PFSK-1 (cell line): ENCODE results near the gene FGD4.

Source experiments
- FOXP2 ChIP-seq: optimal IDR thresholded peaks from 2 replicates; pipeline ENCODE3; 2011; ENCODE audit warnings: borderline replicate concordance, control low read depth, inconsistent platforms; ENCODE audit not compliant: insufficient read depth; ENCODE audit errors: extremely low read length, extremely low read depth
- POLR2AphosphoS5 ChIP-seq: IDR thresholded peaks from 2 replicates; pipeline ENCODE4 v1.6.1; 2012; ENCODE audit warnings: low read depth, mild to moderate bottlenecking, control low read depth, low read length, moderate library complexity
- SIN3A ChIP-seq: IDR thresholded peaks from 2 replicates; pipeline ENCODE4 v1.6.1; 2012; ENCODE audit warnings: mild to moderate bottlenecking, low read length, moderate library complexity, borderline replicate concordance; ENCODE audit not compliant: insufficient read depth
- TAF1 ChIP-seq: IDR thresholded peaks from 2 replicates; pipeline ENCODE4 v1.6.1; 2012; ENCODE audit warnings: low read length, control low read depth, borderline replicate concordance; ENCODE audit not compliant: insufficient read depth
- TF ChIP-seq, protein P1 (sequence below), 2 experiments: IDR thresholded peaks; 2 replicates each; pipeline versions ENCODE4 v1.6.1 to v1.8.0; 2011 to 2012; ENCODE audit warnings: low read depth in 2 of 2, low read length in 2 of 2, control low read depth in 1 of 2, inconsistent platforms in 1 of 2, mild to moderate bottlenecking in 1 of 2, moderate library complexity in 1 of 2; ENCODE audit not compliant: insufficient read depth in 1 of 2

The FGD4 gene

DNA sequence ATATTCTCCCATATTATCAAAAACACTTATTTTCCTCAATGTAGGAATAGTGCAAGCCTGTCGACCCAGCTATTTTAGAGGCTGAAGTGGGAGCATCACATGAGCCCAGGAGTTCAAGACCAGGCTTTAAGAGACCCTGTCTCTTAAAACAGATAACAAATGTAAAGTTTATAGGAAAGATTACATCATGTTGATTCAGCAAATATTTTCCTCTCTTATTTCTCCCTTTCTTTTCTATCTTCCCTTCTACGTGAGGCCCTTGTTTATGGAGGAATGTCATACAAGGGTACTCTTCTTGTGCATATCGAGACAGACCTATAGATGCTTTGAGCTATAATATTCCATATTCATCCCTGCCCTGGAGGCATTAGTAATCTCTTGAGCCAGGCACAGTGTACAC, 36.5 kb upstream of the FGD4 start:
- TF ChIP-seq, protein P1, sequence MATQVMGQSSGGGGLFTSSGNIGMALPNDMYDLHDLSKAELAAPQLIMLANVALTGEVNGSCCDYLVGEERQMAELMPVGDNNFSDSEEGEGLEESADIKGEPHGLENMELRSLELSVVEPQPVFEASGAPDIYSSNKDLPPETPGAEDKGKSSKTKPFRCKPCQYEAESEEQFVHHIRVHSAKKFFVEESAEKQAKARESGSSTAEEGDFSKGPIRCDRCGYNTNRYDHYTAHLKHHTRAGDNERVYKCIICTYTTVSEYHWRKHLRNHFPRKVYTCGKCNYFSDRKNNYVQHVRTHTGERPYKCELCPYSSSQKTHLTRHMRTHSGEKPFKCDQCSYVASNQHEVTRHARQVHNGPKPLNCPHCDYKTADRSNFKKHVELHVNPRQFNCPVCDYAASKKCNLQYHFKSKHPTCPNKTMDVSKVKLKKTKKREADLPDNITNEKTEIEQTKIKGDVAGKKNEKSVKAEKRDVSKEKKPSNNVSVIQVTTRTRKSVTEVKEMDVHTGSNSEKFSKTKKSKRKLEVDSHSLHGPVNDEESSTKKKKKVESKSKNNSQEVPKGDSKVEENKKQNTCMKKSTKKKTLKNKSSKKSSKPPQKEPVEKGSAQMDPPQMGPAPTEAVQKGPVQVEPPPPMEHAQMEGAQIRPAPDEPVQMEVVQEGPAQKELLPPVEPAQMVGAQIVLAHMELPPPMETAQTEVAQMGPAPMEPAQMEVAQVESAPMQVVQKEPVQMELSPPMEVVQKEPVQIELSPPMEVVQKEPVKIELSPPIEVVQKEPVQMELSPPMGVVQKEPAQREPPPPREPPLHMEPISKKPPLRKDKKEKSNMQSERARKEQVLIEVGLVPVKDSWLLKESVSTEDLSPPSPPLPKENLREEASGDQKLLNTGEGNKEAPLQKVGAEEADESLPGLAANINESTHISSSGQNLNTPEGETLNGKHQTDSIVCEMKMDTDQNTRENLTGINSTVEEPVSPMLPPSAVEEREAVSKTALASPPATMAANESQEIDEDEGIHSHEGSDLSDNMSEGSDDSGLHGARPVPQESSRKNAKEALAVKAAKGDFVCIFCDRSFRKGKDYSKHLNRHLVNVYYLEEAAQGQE (IDR thresholded peaks at IDR 0.05; ENCODE audit: insufficient read depth in 1 of 2, low read depth in 2 of 2, low read length in 2 of 2): no peak
- no peak for TF ChIP-seq POLR2AphosphoS5
- TF ChIP-seq SIN3A: no peak
- no peak for TF ChIP-seq TAF1
- TF ChIP-seq FOXP2: no peak

DNA sequence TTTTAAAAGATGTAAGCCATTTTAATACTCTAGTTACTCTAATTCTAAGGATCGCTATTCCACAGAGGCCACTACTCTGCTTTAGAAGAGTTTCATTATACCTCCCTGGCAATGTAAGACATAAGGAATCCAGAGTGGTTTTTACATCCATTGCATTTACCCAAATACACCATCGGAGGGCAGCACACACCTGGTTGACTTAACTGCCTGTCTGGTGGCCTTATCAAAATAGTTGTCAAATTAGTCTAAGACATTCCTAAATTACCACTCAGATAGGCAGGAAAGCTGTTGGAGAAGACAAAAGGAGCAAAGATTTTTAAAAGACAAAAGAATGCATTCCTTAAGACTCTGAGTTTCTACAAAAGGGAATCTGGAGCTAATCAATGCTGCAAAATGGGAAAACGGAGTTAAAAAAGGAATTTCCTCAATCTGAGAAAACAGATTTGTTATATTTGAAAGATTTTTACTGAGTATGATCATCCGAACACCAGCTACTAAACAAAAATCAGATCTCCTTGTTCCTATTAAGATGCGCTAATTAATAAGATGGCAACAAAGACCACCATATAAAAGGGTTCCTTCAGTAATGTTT, 33.8 kb upstream of the FGD4 start:
- TF ChIP-seq, protein P1 (IDR thresholded peaks at IDR 0.05; ENCODE audit: insufficient read depth in 1 of 2, low read depth in 2 of 2, low read length in 2 of 2): no peak

DNA sequence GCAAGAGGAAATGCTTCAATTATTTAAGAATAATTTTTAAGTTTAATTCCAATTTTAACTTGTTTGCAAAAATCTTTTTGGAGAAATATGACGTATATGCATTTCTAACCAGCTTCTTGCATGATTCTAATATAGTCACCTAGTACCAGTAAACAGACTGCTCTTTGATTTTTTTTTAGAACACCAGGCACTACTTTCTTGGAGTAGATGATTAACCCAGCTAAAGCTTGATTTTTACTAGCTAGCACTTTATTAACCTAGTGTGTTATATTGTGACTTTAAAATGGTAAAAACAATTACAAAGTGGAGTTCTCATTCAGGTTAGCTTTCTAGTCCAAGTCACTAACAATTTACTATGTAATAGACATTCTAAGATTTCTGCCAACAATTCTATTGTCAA, 32.6 kb upstream of the FGD4 start:
- TF ChIP-seq, protein P1 (IDR thresholded peaks at IDR 0.05; ENCODE audit: insufficient read depth in 1 of 2, low read depth in 2 of 2, low read length in 2 of 2): no peak
- TF ChIP-seq FOXP2: no peak

DNA sequence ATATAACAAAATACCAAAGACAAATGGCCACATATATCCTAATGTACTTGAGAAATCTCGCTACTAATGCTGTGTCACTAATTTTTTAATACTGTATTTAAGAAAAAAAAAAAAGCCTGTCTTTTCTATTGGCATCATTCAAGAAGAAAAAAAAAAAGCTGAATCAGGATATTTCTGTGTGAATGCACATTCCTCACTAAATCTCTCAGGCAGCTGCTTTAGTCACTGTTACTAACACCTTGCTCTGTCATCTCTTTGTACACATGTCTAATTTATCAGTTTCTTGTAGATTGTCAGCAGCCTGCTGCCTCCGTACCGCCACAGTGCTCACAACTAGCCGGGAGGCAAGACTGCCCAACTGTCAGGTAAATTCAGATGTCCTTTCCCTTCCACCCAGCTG, 32.0 kb upstream of the FGD4 start:
- TF ChIP-seq FOXP2 (no peak), TAF1 (no peak), SIN3A (no peak)
- TF ChIP-seq, protein P1 (IDR thresholded peaks at IDR 0.05; ENCODE audit: insufficient read depth in 1 of 2, low read depth in 2 of 2, low read length in 2 of 2): no peak

DNA sequence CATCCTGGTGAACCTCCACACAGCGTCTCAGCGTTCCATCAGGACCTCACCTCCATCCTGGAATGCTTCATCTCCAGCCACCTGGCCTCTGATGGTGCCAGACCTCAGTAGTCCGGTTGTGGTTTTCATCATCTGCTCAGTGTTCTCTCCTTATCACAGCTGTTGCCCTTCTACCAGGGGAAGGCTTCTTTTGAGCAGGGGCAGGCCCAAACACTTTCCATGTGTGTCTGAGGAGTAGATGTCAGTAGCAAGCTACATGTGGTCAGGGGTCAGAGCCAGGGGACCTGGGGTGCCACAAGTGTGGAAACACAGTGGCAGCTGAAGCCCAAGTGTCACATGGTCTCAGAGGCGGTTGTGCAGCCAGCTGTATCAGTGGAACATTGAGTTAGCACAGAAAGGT, 30.2 kb upstream of the FGD4 start:
- TF ChIP-seq TAF1 (no peak), SIN3A (no peak), POLR2AphosphoS5 (no peak), FOXP2 (no peak)
- TF ChIP-seq, protein P1 (IDR thresholded peaks at IDR 0.05; ENCODE audit: insufficient read depth in 1 of 2, low read depth in 2 of 2, low read length in 2 of 2): no peak
